DOHH2 (cell line): ENCODE data around the gene CCDC177.

Source experiments
- H3F3A ChIP-seq: fragments of 200-600 bp; sonication (generic), shearing (Covaris generic); 2 replicates; pipeline ENCODE4 v1.6.0; 2016; ENCODE audit warnings: antibody characterized with exemption, mild to moderate bottlenecking; ENCODE audit not compliant: control insufficient read depth, insufficient read depth
- H3K27ac ChIP-seq: fragments of 200-600 bp; sonication (generic); 2 replicates; pipeline ENCODE4 v1.5.1; 2014; ENCODE audit warnings: low read depth, mild to moderate bottlenecking, low read length, moderate library complexity
- H3K27me3 ChIP-seq: fragments of 200-600 bp; sonication (generic); 2 replicates; pipeline ENCODE4 v1.6.1; 2014; ENCODE audit warnings: mild to moderate bottlenecking, low read length, mixed read lengths; ENCODE audit not compliant: control insufficient read depth
- H3K36me3 ChIP-seq: fragments of 200-600 bp; sonication (generic); 2 replicates; pipeline ENCODE4 v1.6.1; 2014; ENCODE audit warnings: mild to moderate bottlenecking, low read length, moderate library complexity, mixed read lengths; ENCODE audit not compliant: control insufficient read depth
- H3K4me1 ChIP-seq: fragments of 200-600 bp; sonication (generic); 2 replicates; pipeline ENCODE4 v1.6.1; 2014; ENCODE audit warnings: mild to moderate bottlenecking, low read length, mixed read lengths; ENCODE audit not compliant: control insufficient read depth
- H3K4me2 ChIP-seq: fragments of 200-600 bp; sonication (generic); 2 replicates; pipeline ENCODE4 v1.6.0; 2014; ENCODE audit warnings: mild to moderate bottlenecking, low read length, moderate library complexity
- H3K4me3 ChIP-seq: fragments of 200-600 bp; sonication (generic); 2 replicates; pipeline ENCODE4 v1.5.1; 2014; ENCODE audit warnings: mild to moderate bottlenecking, low read length, mixed read lengths
- H3K79me2 ChIP-seq: fragments of 200-600 bp; sonication (generic); 2 replicates; pipeline ENCODE4 v1.6.1; 2014; ENCODE audit warnings: mild to moderate bottlenecking, low read length, mixed read lengths; ENCODE audit not compliant: control insufficient read depth
- H3K9me2 ChIP-seq: fragments of 200-600 bp; sonication (generic); replicated peaks from 2 replicates; pipeline ENCODE4 v1.6.1; 2014; ENCODE audit warnings: mild to moderate bottlenecking, low read length, mixed read lengths; ENCODE audit not compliant: control insufficient read depth
- H3K9me3 ChIP-seq: fragments of 200-600 bp; sonication (generic); 2 replicates; pipeline ENCODE4 v1.6.1; 2014; ENCODE audit warnings: antibody characterized with exemption, low read length, mixed read lengths; ENCODE audit not compliant: control insufficient read depth, insufficient read depth
- H4K20me1 ChIP-seq: fragments of 200-600 bp; sonication (generic); 2 replicates; pipeline ENCODE4 v1.6.0; 2014; ENCODE audit warnings: low read depth, mild to moderate bottlenecking, antibody characterized with exemption, low read length, moderate library complexity; ENCODE audit not compliant: control insufficient read depth, insufficient read depth
- CTCF ChIP-seq: fragments of 200-600 bp; sonication (generic); IDR thresholded peaks from one replicate; pipeline ENCODE4 v1.5.1; 2014; ENCODE audit warnings: antibody characterized with exemption, mild to moderate bottlenecking, low read depth, low read length; ENCODE audit not compliant: poor library complexity, severe bottlenecking
- EZH2phosphoT487 ChIP-seq: fragments of 200-600 bp; sonication (generic); IDR thresholded peaks from 2 replicates; pipeline ENCODE4 v1.6.1; 2017; ENCODE audit warnings: borderline replicate concordance, mild to moderate bottlenecking, antibody characterized with exemption, low read length, moderate library complexity, mixed read lengths

CCDC177 gene

GRCh38 chr14:69611172-69612013 lies 36.7 kb upstream of the CCDC177 start, which contains the start of gene SUSD6:
TSS of gene SUSD6 (plus strand) at chr14:69611596. CDS start at chr14:69658593, 46,997 bp downstream.
- Histone ChIP-seq H3K36me3 (peaks cover 33% of the 10 kb centered on the region), H3K4me1 (peaks cover 57% of the 10 kb centered on the region), H3K27ac (peak within 1 kb of the TSS; percentile 92), H3K4me2 (peak within 1 kb of the TSS; percentile 94), H4K20me1 (no peaks in the 10 kb centered on the region), H3K4me3 (peak within 1 kb of the TSS; percentile 95), H3F3A (peaks cover 34% of the 10 kb centered on the region), H3K9me3 (no peaks in the 10 kb centered on the region), H3K27me3 (no peaks in the 10 kb centered on the region), H3K79me2 (peaks cover 32% of the 10 kb centered on the region), H3K9me2 (no peaks in the 10 kb centered on the region)
- TF ChIP-seq CTCF (no peak), EZH2phosphoT487 (no peak)

- H3K4me1 ChIP-seq = peaks cover 51% of the 10 kb centered on the region
- H3K4me3 ChIP-seq = peak overlapping the region; percentile 87
- H3K36me3 ChIP-seq = peaks cover 27% of the 10 kb centered on the region
- H3F3A ChIP-seq = peaks cover 29% of the 10 kb centered on the region
- H4K20me1 ChIP-seq = no peaks in the 10 kb centered on the region
- TF ChIP-seq CTCF = no peak
- no peaks in the 10 kb centered on the region for H3K9me3 ChIP-seq
- H3K79me2 ChIP-seq = peaks cover 26% of the 10 kb centered on the region
- peak overlapping the region; percentile 62 for H3K27ac ChIP-seq
- H3K4me2 ChIP-seq = peak overlapping the region; percentile 88
- no peaks in the 10 kb centered on the region for H3K9me2 ChIP-seq
- H3K27me3 ChIP-seq = no peaks in the 10 kb centered on the region
These were observed 36.2 kb upstream of the CCDC177 start for GRCh38 chr14:69610874-69611171.

- Histone ChIP-seq H3K79me2 (peaks cover 25% of the 10 kb centered on the region), H3K9me2 (no peaks in the 10 kb centered on the region), H3K4me3 (peak overlapping the region; percentile 87), H3K27ac (peak overlapping the region; percentile 62), H4K20me1 (no peaks in the 10 kb centered on the region), H3K9me3 (no peaks in the 10 kb centered on the region), H3F3A (peaks cover 24% of the 10 kb centered on the region), H3K4me2 (peak overlapping the region; percentile 88), H3K4me1 (peaks cover 46% of the 10 kb centered on the region), H3K27me3 (no peaks in the 10 kb centered on the region), H3K36me3 (peaks cover 26% of the 10 kb centered on the region)
- TF ChIP-seq EZH2phosphoT487 (no peak), CTCF (no peak)
These were observed 35.6 kb upstream of the CCDC177 start for GRCh38 chr14:69610020-69610873.
